Measurements from ENCODE around the gene SKAP2.

GRCh38 chr7:26658389-26659084 lies 205.9 kb downstream of the SKAP2 start:
- no peak for TF ChIP-seq CTCF (IDR thresholded peaks at IDR 0.05)
- no peak for TF ChIP-seq POLR2A (IDR thresholded peaks at IDR 0.05)
